PC-9 (cell line): ENCODE measurements around the gene HMGB1. TPM values are rescaled to one million over a fixed set of nuclear protein-coding genes. Genes with fewer than 3 reads are reported as not detected.

Source experiments
- BruUV-seq: library from RNA; stranded (reverse); fragments of 400-500 nt; replicated peaks from 2 replicates; lab custom pipeline; 2021; lab: Mats Ljungman, UMichigan
- CTCF ChIA-PET: fragments of 300-600 bp; sonication (Branson Sonifier 250); formaldehyde crosslinking; loops from one replicate; lab custom pipeline; 2022; ENCODE audit warnings: antibody characterized with exemption; lab: Charles Lee
- POLR2A ChIA-PET: fragments of 300-600 bp; sonication (Branson Sonifier 250); formaldehyde crosslinking; loops from one replicate; lab custom pipeline; 2022; ENCODE audit warnings: antibody characterized with exemption; ENCODE audit not compliant: unreplicated experiment; lab: Charles Lee
- DNase-seq, 2 experiments: peaks; one replicate each; pipeline versions ENCODE4 v3.0.0 to v3.0.0-alpha.2; 2015 to 2022; ENCODE audit warnings: mixed read lengths in 1 of 2
- H2AFZ ChIP-seq: fragments of 200-600 bp; sonication (generic); 2 replicates; pipeline ENCODE4 v1.8.1; 2017; ENCODE audit warnings: antibody characterized with exemption
- H3F3A ChIP-seq: fragments of 200-600 bp; sonication (generic); 2 replicates; pipeline ENCODE4 v1.8.1; 2017; ENCODE audit warnings: antibody characterized with exemption, mild to moderate bottlenecking, low read depth; ENCODE audit not compliant: insufficient read depth
- H3K27ac ChIP-seq: fragments of 200-600 bp; sonication (generic); 2 replicates; pipeline ENCODE4 v1.6.1; 2016; ENCODE audit warnings: mixed run types
- H3K27me3 ChIP-seq: fragments of 200-600 bp; sonication (generic); 2 replicates; pipeline ENCODE4 v1.6.1; 2016; ENCODE audit warnings: low read depth, mixed run types; ENCODE audit not compliant: insufficient read depth
- H3K36me3 ChIP-seq: fragments of 200-600 bp; sonication (generic); 2 replicates; pipeline ENCODE4 v1.6.1; 2016; ENCODE audit warnings: low read depth, mixed run types
- H3K4me1 ChIP-seq: fragments of 200-600 bp; sonication (generic); replicated peaks from 2 replicates; pipeline ENCODE4 v1.6.1; 2016; ENCODE audit warnings: mixed run types; ENCODE audit not compliant: insufficient read depth
- H3K4me2 ChIP-seq: fragments of 200-600 bp; sonication (generic); 2 replicates; pipeline ENCODE4 v1.6.1; 2017; ENCODE audit warnings: mixed run types
- H3K4me3 ChIP-seq: fragments of 200-600 bp; sonication (generic); 2 replicates; pipeline ENCODE4 v1.6.1; 2016; ENCODE audit warnings: mixed run types
- H3K79me2 ChIP-seq: fragments of 200-600 bp; sonication (generic); 2 replicates; pipeline ENCODE4 v1.6.1; 2017; ENCODE audit warnings: low read depth, mixed run types
- H3K9me2 ChIP-seq: fragments of 200-600 bp; sonication (generic); 2 replicates; pipeline ENCODE4 v1.8.1; 2017; ENCODE audit warnings: mild to moderate bottlenecking; ENCODE audit not compliant: insufficient read depth
- H3K9me3 ChIP-seq: fragments of 200-600 bp; sonication (generic); 2 replicates; pipeline ENCODE4 v1.8.1; 2016; ENCODE audit warnings: low read depth; ENCODE audit not compliant: insufficient read depth
- H4K20me1 ChIP-seq: fragments of 200-600 bp; sonication (generic); 2 replicates; pipeline ENCODE4 v1.8.1; 2017; ENCODE audit not compliant: insufficient read depth
- EZH2 ChIP-seq: fragments of 200-600 bp; sonication (generic); IDR thresholded peaks from 2 replicates; pipeline ENCODE4 v1.8.0; 2017; ENCODE audit warnings: antibody characterized with exemption, low read depth
- intact Hi-C: fragments of 100-400 bp; cut with micrococcal nuclease; formaldehyde crosslinking; loops from one replicate; pipeline ENCODE4 v1.10.0; 2022; ENCODE audit not compliant: unreplicated experiment
- total RNA-seq: library from RNA; stranded (reverse); gene quantifications from 2 replicates; pipeline ENCODE4 v1.2.3, GENCODE V29; 2021
- TF ChIP-seq, protein P1 (sequence below): fragments of 200-600 bp; sonication (generic); conservative IDR thresholded peaks from 2 replicates; pipeline ENCODE4 v1.6.1; 2017; ENCODE audit warnings: mixed run types, antibody characterized with exemption, mild to moderate bottlenecking, moderate library complexity

The HMGB1 gene
- total RNA-seq, 1 experiment from 2014 or later = 313 TPM

DNA sequence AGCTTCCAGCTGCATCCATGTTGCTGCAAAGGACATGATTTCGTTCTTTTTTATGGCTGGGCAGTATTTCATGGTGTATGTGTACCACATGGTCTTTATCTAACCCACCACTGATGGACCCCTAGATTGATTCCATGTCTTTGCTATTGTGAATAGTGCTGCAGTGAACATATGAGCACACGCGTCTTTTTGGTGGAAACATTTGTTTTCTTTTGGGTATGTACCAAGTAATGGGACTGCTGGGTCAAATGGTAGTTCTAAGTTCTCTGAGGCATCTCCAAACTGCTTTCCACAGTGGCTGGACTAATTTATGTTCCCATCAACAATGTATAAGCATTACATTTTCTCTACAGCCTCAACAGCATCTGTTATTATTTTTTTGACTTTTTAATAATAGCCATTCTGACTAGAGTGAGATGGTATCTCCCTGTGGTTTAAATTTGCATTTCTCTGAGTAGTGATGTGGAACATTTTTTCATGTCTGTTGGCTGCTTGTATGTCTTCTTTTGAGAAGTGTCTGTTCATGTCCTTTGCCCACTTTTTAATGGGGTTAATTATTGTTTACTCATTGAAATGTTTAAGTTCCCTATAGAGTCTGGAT, 50.2 kb downstream of the HMGB1 start:
- no peaks in the 10 kb centered on the region for H3K27me3 ChIP-seq
- H3F3A ChIP-seq = no peaks in the 10 kb centered on the region; the same call in 1 of the 2 replicates
- no peak overlapping the region for H3K4me3 ChIP-seq
- H3K79me2 ChIP-seq = no peaks in the 10 kb centered on the region
- no peak overlapping the region for H3K27ac ChIP-seq
- intact Hi-C loops = no loop called here
- CTCF ChIA-PET = no interaction called here
- TF ChIP-seq EZH2 = no peak
- TF ChIP-seq, protein P1, sequence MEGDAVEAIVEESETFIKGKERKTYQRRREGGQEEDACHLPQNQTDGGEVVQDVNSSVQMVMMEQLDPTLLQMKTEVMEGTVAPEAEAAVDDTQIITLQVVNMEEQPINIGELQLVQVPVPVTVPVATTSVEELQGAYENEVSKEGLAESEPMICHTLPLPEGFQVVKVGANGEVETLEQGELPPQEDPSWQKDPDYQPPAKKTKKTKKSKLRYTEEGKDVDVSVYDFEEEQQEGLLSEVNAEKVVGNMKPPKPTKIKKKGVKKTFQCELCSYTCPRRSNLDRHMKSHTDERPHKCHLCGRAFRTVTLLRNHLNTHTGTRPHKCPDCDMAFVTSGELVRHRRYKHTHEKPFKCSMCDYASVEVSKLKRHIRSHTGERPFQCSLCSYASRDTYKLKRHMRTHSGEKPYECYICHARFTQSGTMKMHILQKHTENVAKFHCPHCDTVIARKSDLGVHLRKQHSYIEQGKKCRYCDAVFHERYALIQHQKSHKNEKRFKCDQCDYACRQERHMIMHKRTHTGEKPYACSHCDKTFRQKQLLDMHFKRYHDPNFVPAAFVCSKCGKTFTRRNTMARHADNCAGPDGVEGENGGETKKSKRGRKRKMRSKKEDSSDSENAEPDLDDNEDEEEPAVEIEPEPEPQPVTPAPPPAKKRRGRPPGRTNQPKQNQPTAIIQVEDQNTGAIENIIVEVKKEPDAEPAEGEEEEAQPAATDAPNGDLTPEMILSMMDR = no peak
- H4K20me1 ChIP-seq = no peaks in the 10 kb centered on the region
- BruUV-seq = no TSS peak
- no peak for DNase-seq
- H2AFZ ChIP-seq = no peak overlapping the region
- H3K4me2 ChIP-seq = no peak overlapping the region
- H3K4me1 ChIP-seq = no peaks in the 10 kb centered on the region; the same call in 1 of the 2 replicates
- POLR2A ChIA-PET = no interaction called here
- no peaks in the 10 kb centered on the region for H3K9me2 ChIP-seq
- H3K9me3 ChIP-seq = no peaks in the 10 kb centered on the region
- H3K36me3 ChIP-seq = no peaks in the 10 kb centered on the region

GRCh38 chr13:30413842-30414241, 51.9 kb downstream of the HMGB1 start:
- no peak overlapping the region for H2AFZ ChIP-seq
- no TSS peak for BruUV-seq
- H3K9me3 ChIP-seq = no peaks in the 10 kb centered on the region
- H3K9me2 ChIP-seq = no peaks in the 10 kb centered on the region
- no peaks in the 10 kb centered on the region for H4K20me1 ChIP-seq
- CTCF ChIA-PET = no interaction called here
- TF ChIP-seq EZH2 = no peak
- TF ChIP-seq, protein P1 = no peak
- H3K79me2 ChIP-seq = no peaks in the 10 kb centered on the region
- no peaks in the 10 kb centered on the region for H3K4me1 ChIP-seq
- no peaks in the 10 kb centered on the region for H3K27me3 ChIP-seq
- no peak overlapping the region for H3K4me3 ChIP-seq
- no peak for DNase-seq
- intact Hi-C loops = no loop called here
- H3K27ac ChIP-seq = no peak overlapping the region
- H3K4me2 ChIP-seq = no peak overlapping the region
- no peaks in the 10 kb centered on the region for H3K36me3 ChIP-seq
- H3F3A ChIP-seq = 0 out of 2 replicates have a peak, but pooled peaks cover 11% of the 10 kb centered on the region
- POLR2A ChIA-PET = no interaction called here

GRCh38 chr13:30412346-30412745, 53.4 kb downstream of the HMGB1 start:
- no peak overlapping the region for H3K27ac ChIP-seq
- H3K9me3 ChIP-seq = no peaks in the 10 kb centered on the region
- no peak overlapping the region for H2AFZ ChIP-seq
- BruUV-seq = no TSS peak
- H3K27me3 ChIP-seq = no peaks in the 10 kb centered on the region
- no peaks in the 10 kb centered on the region for H3K79me2 ChIP-seq
- H3K9me2 ChIP-seq = no peaks in the 10 kb centered on the region
- POLR2A ChIA-PET = no interaction called here
- 0 out of 2 replicates have a peak, but pooled peaks cover 13% of the 10 kb centered on the region for H3F3A ChIP-seq
- no peaks in the 10 kb centered on the region for H3K36me3 ChIP-seq
- DNase-seq = no peak
- no peaks in the 10 kb centered on the region for H4K20me1 ChIP-seq
- no peak overlapping the region for H3K4me3 ChIP-seq
- 0 out of 2 replicates have a peak, but pooled peaks cover 2% of the 10 kb centered on the region for H3K4me1 ChIP-seq
- intact Hi-C loops = no loop called here
- H3K4me2 ChIP-seq = no peak overlapping the region
- no peak for TF ChIP-seq EZH2
- TF ChIP-seq, protein P1 = no peak
- CTCF ChIA-PET = no interaction called here
